Stimulated activated CD8-positive, alpha-beta memory T cell treated with anti-CD3 and anti-CD28 coated beads, Interleukin-4, amount 100 ng/mL, for 24 hours (primary cell): ENCODE measurements around the gene GREB1.

Source experiments
- DNase-seq: peaks from one replicate; pipeline ENCODE4 v3.0.0-alpha.2; 2020; ENCODE audit warnings: low read depth

The GREB1 gene

GRCh38 chr2:11665510-11666362, 131.9 kb downstream of the GREB1 start:
- DNase-seq: no peak

GRCh38 chr2:11667194-11667593, 133.3 kb downstream of the GREB1 start:
- DNase-seq: no peak

DNA sequence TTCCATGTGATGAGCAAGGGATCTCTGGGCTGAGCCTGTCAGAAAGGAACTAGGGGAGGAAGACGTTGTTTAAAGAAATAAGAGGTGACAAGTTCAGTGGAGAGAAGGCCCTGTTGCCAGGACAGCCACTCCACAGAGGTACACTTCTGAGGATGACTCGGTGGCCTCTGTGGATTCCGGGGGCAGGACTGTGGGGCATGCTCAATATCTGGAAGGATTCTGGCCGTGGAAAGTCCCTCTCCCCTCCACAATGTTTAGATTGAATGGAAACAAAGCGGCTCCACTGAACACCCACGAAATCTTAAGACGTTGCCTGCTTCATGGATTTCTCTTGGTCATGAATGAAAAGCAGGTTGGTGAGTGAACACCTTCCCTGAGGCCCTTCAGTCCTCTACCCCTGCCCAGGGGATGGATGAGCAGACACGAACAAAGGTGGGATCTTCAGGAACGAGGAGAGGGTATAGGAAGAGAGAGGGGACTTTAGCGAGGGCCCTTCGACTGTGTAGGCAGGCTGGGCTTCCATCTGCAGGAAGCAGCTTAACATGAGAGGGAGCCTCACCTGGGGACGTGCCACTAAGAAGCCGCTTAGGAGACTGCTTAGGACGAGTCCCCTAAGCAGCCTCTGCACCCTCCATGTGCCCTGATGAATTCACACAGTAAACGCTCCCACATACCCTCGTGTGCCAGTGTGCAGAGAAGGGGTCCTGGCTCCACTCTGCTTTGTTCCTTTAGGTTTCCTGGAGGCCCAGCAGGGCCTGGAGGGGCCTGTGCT, 134.2 kb downstream of the GREB1 start:
- no peak for DNase-seq

DNA sequence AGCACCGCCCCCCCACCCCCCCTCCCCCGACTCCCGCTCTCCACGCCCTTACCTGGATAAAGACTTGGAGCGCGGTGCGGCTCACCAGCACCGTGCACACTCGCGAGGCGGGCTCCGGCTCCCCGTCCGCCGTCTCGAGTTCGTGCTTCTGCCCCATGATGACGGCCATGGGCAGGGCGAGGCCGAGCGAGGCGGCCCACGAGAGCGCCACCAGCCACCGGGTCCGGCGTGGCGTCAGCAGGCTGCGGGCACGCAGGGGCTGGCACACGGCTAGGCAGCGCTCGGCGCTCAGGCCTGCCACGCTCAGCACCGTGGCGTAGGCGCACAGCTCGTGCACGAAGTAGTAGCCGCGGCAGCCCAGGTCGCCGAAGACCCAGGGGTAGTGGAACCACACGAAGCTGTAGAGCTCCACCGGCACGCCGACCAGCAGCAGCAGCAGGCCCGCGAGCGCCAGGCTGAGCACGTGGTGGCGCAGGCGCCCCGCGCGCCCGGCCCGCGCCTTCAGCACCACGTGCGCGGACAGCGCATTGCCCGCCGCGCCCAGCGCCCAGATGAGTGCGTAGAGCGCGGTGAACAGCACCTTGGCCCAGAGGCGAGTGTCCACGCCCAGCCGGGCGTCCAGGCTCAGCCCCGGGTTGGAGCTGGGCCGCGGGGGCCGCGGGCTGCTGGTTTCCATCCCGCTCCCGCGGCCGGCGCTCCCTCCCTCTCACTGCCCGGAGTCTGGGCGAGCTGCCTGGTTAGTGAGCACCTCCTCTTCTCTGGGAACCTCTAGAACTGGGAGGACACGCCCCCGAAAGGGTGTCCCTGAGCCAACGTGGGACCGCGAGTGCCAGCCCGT, 135.8 kb downstream of the GREB1 start, which contains the start of gene NTSR2:
Gene NTSR2 (minus strand): TSS at position 742 of the 838 bp plus-strand sequence. CDS start 66 bp downstream, at position 676.
- DNase-seq: peak; percentile 8

DNA sequence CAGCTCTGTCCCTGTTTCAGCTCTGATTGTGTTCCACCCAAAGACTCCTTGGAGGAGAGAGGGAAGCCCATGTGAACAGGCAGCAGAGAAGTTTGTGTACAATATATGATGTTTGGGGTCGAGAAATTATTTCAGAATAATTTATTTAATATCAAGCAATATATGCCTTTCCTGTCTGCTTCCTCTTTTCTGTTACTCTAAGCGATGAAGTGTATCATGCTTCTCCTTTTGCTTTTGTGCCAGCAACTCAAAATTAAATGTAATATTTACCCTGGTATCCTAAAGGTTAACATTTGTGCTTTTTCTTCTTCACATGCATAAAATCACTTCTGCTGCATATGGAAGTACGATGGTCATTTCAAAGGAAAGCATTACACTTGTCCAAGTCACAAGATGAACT, 138.6 kb downstream of the GREB1 start:
- no peak for DNase-seq

- DNase-seq: no peak
These were observed 141.1 kb downstream of the GREB1 start for GRCh38 chr2:11674983-11675382.

GRCh38 chr2:11675423-11676112, 141.7 kb downstream of the GREB1 start:
- DNase-seq: no peak

- no peak for DNase-seq
These were observed 142.8 kb downstream of the GREB1 start for GRCh38 chr2:11676640-11677039.

- no peak for DNase-seq
These were observed 143.6 kb downstream of the GREB1 start for GRCh38 chr2:11677136-11678055.

DNA sequence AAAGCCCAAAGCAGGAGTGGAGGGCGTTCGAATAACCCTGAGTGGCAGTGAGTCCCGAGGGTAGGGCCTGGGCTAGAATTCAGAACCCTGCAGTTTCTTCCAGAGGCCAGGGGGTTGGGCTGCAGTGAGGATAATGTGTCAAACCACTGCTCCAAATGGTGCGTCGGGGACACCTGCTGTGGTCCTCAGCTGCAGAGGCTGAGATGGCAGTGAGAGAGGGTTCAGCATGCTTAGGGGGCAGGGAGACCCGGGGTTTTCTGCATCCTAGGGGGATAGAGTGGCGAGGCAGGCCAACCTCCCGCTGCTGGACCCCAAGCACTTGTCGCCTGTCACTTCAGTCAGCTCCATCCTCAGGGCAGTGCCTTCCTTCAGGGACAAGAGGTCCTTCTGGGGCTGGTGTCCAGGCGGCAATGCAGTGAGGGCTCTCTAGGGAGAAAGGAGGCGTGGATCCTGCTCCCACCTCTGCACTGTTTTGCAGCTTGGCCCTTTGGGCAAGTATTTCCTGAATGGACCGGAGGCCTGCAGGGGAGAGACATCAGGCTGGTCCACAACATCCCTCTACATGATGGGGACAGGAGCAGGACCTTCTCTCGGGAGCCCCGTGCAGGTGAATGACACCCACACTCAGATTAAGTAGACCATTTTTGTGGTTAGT, 144.6 kb downstream of the GREB1 start:
- DNase-seq: no peak

GRCh38 chr2:11679016-11679415, 145.2 kb downstream of the GREB1 start:
- DNase-seq: no peak

GRCh38 chr2:11679486-11680181, 145.8 kb downstream of the GREB1 start:
- DNase-seq: no peak

DNA sequence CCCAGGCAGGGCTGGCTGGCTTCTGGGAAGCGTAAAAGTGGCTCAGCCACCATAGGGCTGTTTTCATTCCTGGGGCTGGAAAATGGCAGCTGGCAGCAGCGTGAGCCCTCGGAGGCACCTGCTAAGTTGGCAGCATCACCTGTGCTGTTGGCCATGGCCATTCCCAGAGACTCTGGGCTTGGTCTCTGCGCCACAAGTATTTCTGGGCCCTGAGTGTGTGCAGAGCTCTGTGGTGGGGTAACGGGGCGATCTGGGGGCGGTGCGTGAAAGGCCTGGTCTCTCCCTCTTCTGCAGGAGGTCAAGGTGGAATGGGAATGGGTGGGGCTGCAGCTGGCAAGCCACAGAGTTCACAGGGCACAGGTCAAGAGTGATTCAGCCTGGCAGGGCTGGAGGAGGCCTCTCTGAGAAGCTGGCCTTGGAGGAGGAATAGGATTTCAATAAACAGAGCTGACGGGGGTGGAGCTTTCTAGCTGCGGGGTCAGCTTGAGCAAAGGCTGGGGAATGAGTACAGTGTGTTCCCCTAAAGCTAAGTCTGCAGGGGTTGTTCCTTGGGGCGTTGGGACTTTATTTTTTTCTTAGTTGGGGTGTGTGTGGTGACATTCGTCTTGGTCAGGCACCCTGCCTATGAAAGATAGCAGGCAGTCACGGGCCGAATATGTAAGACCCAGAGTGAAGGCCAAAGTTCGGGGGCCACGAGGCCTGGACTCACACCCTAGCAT, 146.5 kb downstream of the GREB1 start:
- DNase-seq: no peak

GRCh38 chr2:11680901-11681721, 147.3 kb downstream of the GREB1 start:
- no peak for DNase-seq

DNA sequence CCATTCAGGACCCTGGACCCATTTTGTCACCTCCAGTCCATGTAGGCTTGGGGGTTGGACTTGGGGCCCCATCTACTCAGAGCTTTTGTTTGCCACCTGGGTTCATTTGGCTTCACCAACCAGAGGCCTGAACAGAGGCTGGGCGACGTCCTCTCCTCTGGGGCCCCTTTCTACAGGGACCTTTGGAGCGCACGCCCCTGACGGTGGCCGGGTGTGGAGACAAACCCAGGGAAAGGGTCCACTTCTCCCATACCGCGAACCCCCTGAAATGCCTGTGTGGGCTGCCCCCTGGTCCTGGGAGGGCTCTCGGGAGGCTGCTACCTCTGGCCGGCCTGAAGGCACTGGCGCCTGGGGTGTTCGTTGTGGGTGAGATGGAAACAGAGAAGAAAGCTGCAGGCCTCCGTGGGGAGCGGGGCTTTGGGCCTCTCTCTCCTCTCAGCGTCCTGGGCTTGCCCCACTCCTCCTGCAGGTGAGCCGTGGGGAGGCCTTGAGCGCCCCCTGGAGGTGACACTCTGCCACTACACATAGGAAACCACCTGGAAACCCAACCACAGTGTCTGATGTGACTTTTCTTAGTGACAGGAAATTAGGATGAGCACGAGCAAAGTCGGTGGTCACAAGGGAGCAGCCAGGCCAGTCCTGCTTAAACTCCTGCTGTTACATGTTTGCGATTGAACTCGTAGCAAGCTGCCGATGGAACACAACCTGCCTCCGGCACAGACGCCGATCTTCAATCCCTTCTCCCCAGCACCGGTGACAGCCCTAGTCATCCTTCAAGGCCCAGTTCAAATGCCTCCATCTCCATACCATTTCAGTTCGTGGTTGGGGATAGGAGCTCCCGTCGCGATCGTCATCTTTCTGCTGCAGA, 148.1 kb downstream of the GREB1 start:
- DNase-seq: peak; percentile 24

DNA sequence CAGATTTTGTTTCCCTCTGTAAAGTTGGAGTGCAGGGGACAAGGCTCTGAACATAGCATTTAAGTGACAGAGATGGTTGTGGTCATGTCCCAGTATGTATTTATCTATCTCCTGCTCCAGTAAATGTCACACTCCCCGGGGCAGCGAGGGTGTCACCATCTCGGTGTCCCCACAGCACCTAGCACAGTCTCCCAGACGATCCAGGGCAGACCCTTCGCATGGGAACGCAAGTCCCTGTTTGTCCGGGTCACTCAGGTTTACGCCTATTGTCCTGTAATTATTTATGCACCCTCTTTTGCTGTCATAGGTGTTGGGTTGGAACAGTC, 148.7 kb downstream of the GREB1 start:
- DNase-seq: no peak

- DNase-seq: no peak
These were observed 149.6 kb downstream of the GREB1 start for GRCh38 chr2:11683476-11683875.
